H9 (cell line): ENCODE measurements around the gene LARP4. TPM values are rescaled to one million over a fixed set of nuclear protein-coding genes. Genes with fewer than 3 reads are reported as not detected.

Experiments used
- DNase-seq: peaks from one replicate; pipeline ENCODE4 v3.0.0-alpha.2; 2017
- H2AFZ ChIP-seq: one replicate; pipeline ENCODE4 v1.6.1; 2013; ENCODE audit warnings: mild to moderate bottlenecking, low read length, control low read depth, moderate library complexity
- H2AK5ac ChIP-seq: 2 replicates; pipeline ENCODE4 v1.6.1; 2013; ENCODE audit warnings: low read length, control low read depth, mixed read lengths; ENCODE audit not compliant: insufficient read length
- H2BK120ac ChIP-seq: one replicate; pipeline ENCODE4 v1.6.1; 2013; ENCODE audit warnings: low read depth, mild to moderate bottlenecking, low read length, control low read depth, inconsistent platforms; ENCODE audit not compliant: poor library complexity, severe bottlenecking
- H2BK12ac ChIP-seq: 2 replicates; pipeline ENCODE4 v1.6.1; 2013; ENCODE audit warnings: low read length, control low read depth, mixed read lengths, low read depth; ENCODE audit not compliant: insufficient read length
- H2BK15ac ChIP-seq: 2 replicates; pipeline ENCODE4 v1.6.1; 2013; ENCODE audit warnings: low read depth, low read length, control low read depth
- H2BK20ac ChIP-seq: one replicate; pipeline ENCODE4 v1.6.1; 2013; ENCODE audit warnings: low read depth, mild to moderate bottlenecking, low read length, control low read depth, inconsistent platforms; ENCODE audit not compliant: poor library complexity, severe bottlenecking
- H2BK5ac ChIP-seq: 2 replicates; pipeline ENCODE4 v1.6.1; 2013; ENCODE audit warnings: low read length, control low read depth, mixed read lengths; ENCODE audit not compliant: insufficient read length
- H3K14ac ChIP-seq: 2 replicates; pipeline ENCODE4 v1.6.1; 2013; ENCODE audit warnings: low read length, control low read depth; ENCODE audit not compliant: insufficient read depth
- H3K18ac ChIP-seq: 2 replicates; pipeline ENCODE4 v1.6.1; 2013; ENCODE audit warnings: low read depth, mild to moderate bottlenecking, mixed read lengths, low read length, control low read depth; ENCODE audit not compliant: insufficient read length
- H3K23ac ChIP-seq: 2 replicates; pipeline ENCODE4 v1.6.1; 2013; ENCODE audit warnings: low read length, control low read depth, mixed read lengths, low read depth; ENCODE audit not compliant: insufficient read length
- H3K23me2 ChIP-seq: 2 replicates; pipeline ENCODE4 v1.6.1; 2013; ENCODE audit warnings: low read depth, mild to moderate bottlenecking, mixed read lengths, low read length, control low read depth; ENCODE audit not compliant: insufficient read length, poor library complexity, severe bottlenecking
- H3K27ac ChIP-seq: 2 replicates; pipeline ENCODE4 v1.5.1; 2013; ENCODE audit warnings: low read length, control low read depth, mixed read lengths, low read depth; ENCODE audit not compliant: insufficient read length
- H3K27me3 ChIP-seq: 2 replicates; pipeline ENCODE4 v1.6.1; 2013; ENCODE audit warnings: low read length, control low read depth, inconsistent platforms; ENCODE audit not compliant: insufficient read depth
- H3K4ac ChIP-seq: 2 replicates; pipeline ENCODE4 v1.6.1; 2013; ENCODE audit warnings: low read depth, mild to moderate bottlenecking, control low read depth, inconsistent platforms, low read length, moderate library complexity
- H3K4me1 ChIP-seq: 2 replicates; pipeline ENCODE4 v1.6.1; 2013; ENCODE audit warnings: low read length, control low read depth, inconsistent platforms; ENCODE audit not compliant: insufficient read depth
- H3K4me2 ChIP-seq: 2 replicates; pipeline ENCODE4 v1.6.1; 2013; ENCODE audit warnings: low read length, control low read depth, mixed read lengths; ENCODE audit not compliant: insufficient read length, insufficient read depth
- H3K56ac ChIP-seq: 2 replicates; pipeline ENCODE4 v1.6.1; 2013; ENCODE audit warnings: low read depth, mild to moderate bottlenecking, mixed read lengths, low read length, control low read depth; ENCODE audit not compliant: insufficient read length
- H3K79me1 ChIP-seq: 2 replicates; pipeline ENCODE4 v1.6.1; 2013; ENCODE audit warnings: low read depth, mild to moderate bottlenecking, moderate library complexity, low read length, control low read depth, inconsistent platforms; ENCODE audit not compliant: insufficient read depth, poor library complexity, severe bottlenecking
- H3K79me2 ChIP-seq: 2 replicates; pipeline ENCODE4 v1.6.1; 2013; ENCODE audit warnings: low read length, control low read depth, inconsistent platforms; ENCODE audit not compliant: insufficient read depth
- H3K9ac ChIP-seq: 2 replicates; pipeline ENCODE4 v1.6.1; 2013; ENCODE audit warnings: low read length, control low read depth, mixed read lengths; ENCODE audit not compliant: insufficient read length; ENCODE audit errors: extremely low read depth
- H3K9me3 ChIP-seq: one replicate; pipeline ENCODE4 v1.6.1; 2013; ENCODE audit warnings: low read depth, low read length, inconsistent platforms; ENCODE audit not compliant: control insufficient read depth
- H3T11ph ChIP-seq: one replicate; pipeline ENCODE4 v1.6.1; 2013; ENCODE audit warnings: mild to moderate bottlenecking, low read length, control low read depth, inconsistent platforms
- H4K20me1 ChIP-seq: one replicate; pipeline ENCODE4 v1.6.1; 2013; ENCODE audit not compliant: control insufficient read depth, insufficient read length, insufficient read depth
- H4K5ac ChIP-seq: 2 replicates; pipeline ENCODE4 v1.6.1; 2013; ENCODE audit warnings: low read depth, mild to moderate bottlenecking, mixed read lengths, low read length, control low read depth; ENCODE audit not compliant: insufficient read length
- H4K8ac ChIP-seq: replicated peaks from 2 replicates; pipeline ENCODE4 v1.6.1; 2013; ENCODE audit warnings: low read length, control low read depth, mixed read lengths, low read depth; ENCODE audit not compliant: insufficient read length
- H4K91ac ChIP-seq: 2 replicates; pipeline ENCODE4 v1.6.1; 2013; ENCODE audit warnings: low read depth, mild to moderate bottlenecking, moderate library complexity, mixed read lengths, low read length, control low read depth; ENCODE audit not compliant: insufficient read length
- H3K27ac Mint-ChIP-seq, 3 experiments: 2 replicates in 2 of 3; 3 replicates in 1 of 3; pipeline ENCODE4 v1.8.0; 2020 to 2021; ENCODE audit warnings: mixed read lengths in 3 of 3, mild to moderate bottlenecking in 1 of 3, moderate library complexity in 1 of 3
- H3K27me3 Mint-ChIP-seq: 2 replicates; pipeline ENCODE4 v1.8.0; 2021; ENCODE audit warnings: low read depth, mild to moderate bottlenecking, moderate library complexity, mixed read lengths
- H3K36me3 Mint-ChIP-seq, 3 experiments: 2 replicates in 2 of 3; 3 replicates in 1 of 3; pipeline ENCODE4 v1.8.0; 2020 to 2021; ENCODE audit warnings: low read depth in 3 of 3, mixed read lengths in 3 of 3; ENCODE audit not compliant: insufficient read depth in 1 of 3
- H3K4me1 Mint-ChIP-seq, 2 experiments: 2 replicates each; pipeline ENCODE4 v1.8.0; 2020; ENCODE audit warnings: mixed read lengths in 2 of 2
- H3K4me3 Mint-ChIP-seq, 2 experiments: 2 replicates in 1 of 2; 3 replicates in 1 of 2; pipeline ENCODE4 v1.8.0; 2020 to 2021; ENCODE audit warnings: mild to moderate bottlenecking in 2 of 2, mixed read lengths in 2 of 2, moderate library complexity in 1 of 2
- H3K9me3 Mint-ChIP-seq, 2 experiments: 2 replicates in 1 of 2; 3 replicates in 1 of 2; pipeline ENCODE4 v1.8.0; 2020; ENCODE audit warnings: mild to moderate bottlenecking in 2 of 2, mixed read lengths in 2 of 2, moderate library complexity in 1 of 2
- CTCF ChIP-seq: fragments of 200-600 bp; sonication (generic); conservative IDR thresholded peaks from 3 replicates; pipeline ENCODE4 v1.8.0; 2021; ENCODE audit warnings: antibody characterized with exemption, mild to moderate bottlenecking
- WGBS: extraction: QIAGEN DNeasy Blood & Tissue Kit; methylation state at CpG from one replicate; pipeline ENCODE4 v1.1.7; 2013; ENCODE audit warnings: missing lambda C conversion rate, low lambda C conversion rate, mixed read lengths; ENCODE audit not compliant: insufficient read length; ENCODE audit errors: extremely low coverage; 5-methylcytosine and 5-hydroxymethylcytosine counted together
- total RNA-seq: library from RNA; stranded (reverse); gene quantifications from 2 replicates; pipeline ENCODE4 v1.2.1, GENCODE V29; 2021

Gene LARP4
- total RNA-seq, 1 experiment from 2014 or later, result 82.3 TPM

- Histone ChIP-seq H2BK120ac (no peak overlapping the region), H2AFZ (no peak overlapping the region), H4K5ac (no peak overlapping the region), H3K9ac (no peak overlapping the region), H2BK12ac (no peak overlapping the region), H3K23ac (no peak overlapping the region), H2BK20ac (no peak overlapping the region), H3K79me2 (peaks cover 4% of the 10 kb centered on the region; the same call in 1 of the 2 replicates), H3K56ac (no peak overlapping the region), H3K18ac (no peak overlapping the region), H4K91ac (no peak overlapping the region), H4K8ac (no peak overlapping the region), H3K79me1 (peaks cover 2% of the 10 kb centered on the region), H3T11ph (no peak overlapping the region), H3K4me1 (no peaks in the 10 kb centered on the region), H3K9me3 (no peaks in the 10 kb centered on the region), H2AK5ac (no peak overlapping the region), H4K20me1 (no peaks in the 10 kb centered on the region), H3K27ac (no peak overlapping the region), H3K14ac (no peak overlapping the region), H3K23me2 (no peaks in the 10 kb centered on the region), H2BK5ac (no peak overlapping the region), H2BK15ac (no peak overlapping the region), H3K4me2 (no peak overlapping the region), H3K4ac (no peak overlapping the region), H3K27me3 (no peaks in the 10 kb centered on the region)
- H3K4me3 Mint-ChIP-seq, result no peak overlapping the region
- H3K4me1 Mint-ChIP-seq, result peaks cover 19 to 27% of the 10 kb centered on the region in 2 experiments
- no peak for TF ChIP-seq CTCF
- no peak overlapping the region for H3K27ac Mint-ChIP-seq
- H3K36me3 Mint-ChIP-seq, result peaks cover 0 to 1% (median 0%) of the 10 kb centered on the region in 3 experiments; a peak in 1 of 7 replicates
- no peaks in the 10 kb centered on the region for H3K9me3 Mint-ChIP-seq
- no CpG with 5 or more reads among the region's 5 CpGs for WGBS
- DNase-seq, result no peak
- no peaks in the 10 kb centered on the region for H3K27me3 Mint-ChIP-seq
Measured at GRCh38 chr12:50527359-50527726, 126.7 kb downstream of the LARP4 start.
